Stomach (tissue), 4 donors: ENCODE data around the gene PARD6G.

Experiments used
- POLR2A ChIP-seq, 4 donors: fragments of 450-650 bp; IDR thresholded peaks; one replicate each; pipeline ENCODE4 v1.6.1; 2016; ENCODE audit warnings: antibody characterized with exemption in 4 of 4, control low read depth in 2 of 4, mild to moderate bottlenecking in 1 of 4, moderate library complexity in 1 of 4
- POLR2AphosphoS5 ChIP-seq, 3 donors: sonication (generic); formaldehyde crosslinking; IDR thresholded peaks; one replicate each; pipeline ENCODE4 v1.6.1; 2016; ENCODE audit warnings: antibody characterized with exemption in 3 of 3
- TF ChIP-seq, protein P1 (sequence below), 7 experiments: fragments of 450-650 bp in 4 of 7; fragments of 200-600 bp in 3 of 7; sonication (generic) in 3 of 7; IDR thresholded peaks; one replicate each; pipeline ENCODE4 v1.5.1; 2016 to 2019; ENCODE audit warnings: antibody characterized with exemption in 7 of 7, control low read depth in 2 of 7, mild to moderate bottlenecking in 1 of 7

DNA sequence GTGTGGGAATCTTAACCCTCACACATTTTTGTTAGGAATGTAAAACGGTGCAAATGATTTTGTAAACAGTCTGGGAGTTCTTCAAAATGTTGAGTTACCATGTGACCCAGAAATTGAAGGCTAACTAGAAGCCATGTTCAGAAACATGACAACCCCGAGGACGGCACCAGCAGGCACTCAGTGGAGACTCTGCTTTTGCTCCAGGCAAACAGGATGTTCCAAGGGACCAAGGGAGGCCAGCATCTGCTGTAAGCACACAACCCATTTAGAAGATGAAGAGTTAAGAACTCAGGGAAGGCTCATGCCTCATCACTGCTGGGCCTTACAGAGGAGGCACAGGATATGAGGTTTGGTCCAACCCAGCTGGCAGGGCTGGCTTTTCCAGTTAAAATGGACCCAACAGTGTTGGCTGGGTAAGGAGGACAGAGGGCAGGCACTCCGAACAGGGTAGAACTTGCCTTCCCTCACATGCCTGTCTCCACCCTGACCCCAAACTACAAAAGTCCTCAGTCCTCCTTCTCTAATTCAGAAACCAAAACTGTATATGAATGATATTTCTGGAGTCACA, 23.6 kb downstream of the PARD6G start:
- TF ChIP-seq POLR2AphosphoS5 (IDR thresholded peaks at IDR 0.05) (no peak), POLR2A (IDR thresholded peaks at IDR 0.05) (no peak)
- TF ChIP-seq, protein P1, sequence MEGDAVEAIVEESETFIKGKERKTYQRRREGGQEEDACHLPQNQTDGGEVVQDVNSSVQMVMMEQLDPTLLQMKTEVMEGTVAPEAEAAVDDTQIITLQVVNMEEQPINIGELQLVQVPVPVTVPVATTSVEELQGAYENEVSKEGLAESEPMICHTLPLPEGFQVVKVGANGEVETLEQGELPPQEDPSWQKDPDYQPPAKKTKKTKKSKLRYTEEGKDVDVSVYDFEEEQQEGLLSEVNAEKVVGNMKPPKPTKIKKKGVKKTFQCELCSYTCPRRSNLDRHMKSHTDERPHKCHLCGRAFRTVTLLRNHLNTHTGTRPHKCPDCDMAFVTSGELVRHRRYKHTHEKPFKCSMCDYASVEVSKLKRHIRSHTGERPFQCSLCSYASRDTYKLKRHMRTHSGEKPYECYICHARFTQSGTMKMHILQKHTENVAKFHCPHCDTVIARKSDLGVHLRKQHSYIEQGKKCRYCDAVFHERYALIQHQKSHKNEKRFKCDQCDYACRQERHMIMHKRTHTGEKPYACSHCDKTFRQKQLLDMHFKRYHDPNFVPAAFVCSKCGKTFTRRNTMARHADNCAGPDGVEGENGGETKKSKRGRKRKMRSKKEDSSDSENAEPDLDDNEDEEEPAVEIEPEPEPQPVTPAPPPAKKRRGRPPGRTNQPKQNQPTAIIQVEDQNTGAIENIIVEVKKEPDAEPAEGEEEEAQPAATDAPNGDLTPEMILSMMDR (IDR thresholded peaks at IDR 0.05): no peak
